CD4-positive, alpha-beta T cell (primary cell): ENCODE measurements around the gene CACNA2D2. TPM values are rescaled to one million over a fixed set of nuclear protein-coding genes. Genes with fewer than 3 reads are reported as not detected.

Experiments
- ATAC-seq: fragments of 200-7000 bp; cut with Tn5 transposase; one replicate; pipeline ENCODE4 v1.10.0; 2022; ENCODE audit warnings: mild to moderate bottlenecking; ENCODE audit not compliant: poor library complexity
- CTCF ChIA-PET: fragments of 350-600 bp; sonication (Branson Sonifier 250); formaldehyde crosslinking; loops from one replicate; lab custom pipeline; 2021; ENCODE audit warnings: antibody characterized with exemption, inconsistent platforms; lab: Charles Lee
- POLR2A ChIA-PET: fragments of 350-600 bp; sonication (Branson Sonifier 250); formaldehyde crosslinking; loops from one replicate; lab custom pipeline; 2021; ENCODE audit warnings: antibody characterized with exemption, inconsistent platforms; lab: Charles Lee
- DNase-seq, 14 experiments: peaks; one replicate each; pipeline ENCODE4 v3.0.0-alpha.2; 2013 to 2020; ENCODE audit warnings: mixed read lengths in 2 of 14
- H3K27ac ChIP-seq, 2 donors: one replicate each; pipeline versions ENCODE4 v1.5.1 to v1.7.0; 2013; ENCODE audit warnings: low read length in 2 of 2, low read depth in 1 of 2, mild to moderate bottlenecking in 1 of 2
- H3K27me3 ChIP-seq, 2 experiments: 1 replicate in 1 of 2; 2 replicates in 1 of 2; pipeline versions ENCODE4 v1.6.1 to v1.7.0; 2013; ENCODE audit warnings: low read length in 2 of 2, control low read depth in 1 of 2, mild to moderate bottlenecking in 1 of 2, moderate library complexity in 1 of 2; ENCODE audit not compliant: insufficient read depth in 2 of 2, control insufficient read depth in 1 of 2
- H3K36me3 ChIP-seq: one replicate; pipeline ENCODE4 v1.6.1; 2013; ENCODE audit warnings: low read length, control low read depth; ENCODE audit not compliant: insufficient read depth
- H3K4me1 ChIP-seq: one replicate; pipeline ENCODE4 v1.6.1; 2013; ENCODE audit warnings: low read length, control low read depth; ENCODE audit not compliant: insufficient read depth
- H3K4me3 ChIP-seq: one replicate; pipeline ENCODE4 v1.5.1; 2013; ENCODE audit warnings: mild to moderate bottlenecking, low read length, moderate library complexity
- H3K9me3 ChIP-seq, 2 experiments: 1 replicate in 1 of 2; 2 replicates in 1 of 2; pipeline versions ENCODE4 v1.6.1 to v1.7.0; 2013; ENCODE audit warnings: low read length in 2 of 2, mild to moderate bottlenecking in 2 of 2, control low read depth in 1 of 2, moderate library complexity in 1 of 2; ENCODE audit not compliant: control insufficient read depth in 1 of 2, insufficient read depth in 1 of 2
- H3K27ac Mint-ChIP-seq: one replicate; pipeline ENCODE4 v1.8.0; 2020; ENCODE audit warnings: mixed read lengths
- H3K27me3 Mint-ChIP-seq: one replicate; pipeline ENCODE4 v1.8.0; 2021; ENCODE audit warnings: mixed read lengths
- H3K36me3 Mint-ChIP-seq: one replicate; pipeline ENCODE4 v1.8.0; 2021; ENCODE audit warnings: low read depth, mixed read lengths
- H3K4me1 Mint-ChIP-seq: one replicate; pipeline ENCODE4 v1.8.0; 2021; ENCODE audit warnings: low read depth, mixed read lengths
- H3K4me3 Mint-ChIP-seq: one replicate; pipeline ENCODE4 v1.8.0; 2020; ENCODE audit warnings: mild to moderate bottlenecking, mixed read lengths
- H3K9me3 Mint-ChIP-seq: one replicate; pipeline ENCODE4 v1.8.0; 2020; ENCODE audit warnings: mixed read lengths
- CTCF ChIP-seq: fragments of 200-600 bp; IDR thresholded peaks from one replicate; pipeline ENCODE4 v1.8.0; 2022; ENCODE audit warnings: antibody characterized with exemption, mild to moderate bottlenecking
- intact Hi-C, 2 experiments: fragments of 100-400 bp; cut with DNase I in 1 of 2; cut with micrococcal nuclease in 1 of 2; formaldehyde crosslinking; loops; one replicate each; pipeline versions ENCODE4 v1.15.1 to v1.9.0; 2023 to 2025; cut with DNase I, micrococcal nuclease
- total RNA-seq, 174 experiments: library from RNA in 2 of 174; stranded (reverse) in 2 of 174; gene quantifications; one replicate each; pipeline ENCODE4 v1.2.3 and lab custom pipeline; 2021 to 2026

Gene CACNA2D2
- total RNA-seq, 2 experiments from 2014 or later: 2.5 to 3.8 TPM

DNA sequence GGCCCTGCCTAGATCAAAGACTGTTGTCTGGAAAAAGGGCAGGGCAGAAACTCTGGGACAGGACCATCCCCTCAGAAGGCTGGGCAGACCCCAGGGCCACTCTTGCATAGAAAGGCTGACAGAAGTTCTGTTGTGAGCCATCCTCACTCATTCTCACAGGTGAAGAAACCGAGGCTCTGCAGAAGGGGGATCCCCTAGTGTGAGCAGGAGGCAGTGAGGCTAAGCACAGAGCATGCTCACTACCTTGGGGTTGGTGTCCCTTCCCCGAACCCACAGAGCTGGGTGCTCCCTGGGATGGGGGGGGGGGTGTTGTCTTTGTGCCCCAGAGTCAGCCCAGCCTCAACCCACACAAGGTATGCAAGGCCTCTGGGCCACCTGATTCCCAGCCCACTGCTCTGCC, 93.2 kb downstream of the CACNA2D2 start:
- H3K4me3 ChIP-seq: no peak overlapping the region
- H3K27ac Mint-ChIP-seq: no peak overlapping the region
- no peak overlapping the region for H3K27ac ChIP-seq
- no peaks in the 10 kb centered on the region for H3K9me3 Mint-ChIP-seq
- ChIA-PET POLR2A (no interaction called here), CTCF (no interaction called here)
- H3K36me3 Mint-ChIP-seq: no peaks in the 10 kb centered on the region
- no peak for TF ChIP-seq CTCF
- H3K4me1 Mint-ChIP-seq: no peaks in the 10 kb centered on the region
- H3K27me3 ChIP-seq: no peaks in the 10 kb centered on the region
- H3K4me1 ChIP-seq: no peaks in the 10 kb centered on the region
- intact Hi-C loops: no loop called here
- H3K27me3 Mint-ChIP-seq: no peaks in the 10 kb centered on the region
- no peaks in the 10 kb centered on the region for H3K36me3 ChIP-seq
- peaks cover 0 to 4% of the 10 kb centered on the region in 2 experiments for H3K9me3 ChIP-seq
- DNase-seq (no peak), ATAC-seq (no peak)
- no peak overlapping the region for H3K4me3 Mint-ChIP-seq

GRCh38 chr3:50408443-50408944, 94.9 kb downstream of the CACNA2D2 start:
- H3K27me3 ChIP-seq: no peaks in the 10 kb centered on the region
- Mint-ChIP-seq H3K27ac (no peak overlapping the region), H3K4me3 (no peak overlapping the region), H3K36me3 (no peaks in the 10 kb centered on the region), H3K9me3 (no peaks in the 10 kb centered on the region), H3K4me1 (no peaks in the 10 kb centered on the region), H3K27me3 (no peaks in the 10 kb centered on the region)
- no peaks in the 10 kb centered on the region for H3K4me1 ChIP-seq
- no peak for ATAC-seq
- no peak overlapping the region for H3K27ac ChIP-seq
- no peaks in the 10 kb centered on the region for H3K9me3 ChIP-seq
- no peak for TF ChIP-seq CTCF
- H3K36me3 ChIP-seq: no peaks in the 10 kb centered on the region
- H3K4me3 ChIP-seq: no peak overlapping the region
- ChIA-PET POLR2A (no interaction called here), CTCF (no interaction called here)
- intact Hi-C loops: no loop called here
- no peak for DNase-seq

DNA sequence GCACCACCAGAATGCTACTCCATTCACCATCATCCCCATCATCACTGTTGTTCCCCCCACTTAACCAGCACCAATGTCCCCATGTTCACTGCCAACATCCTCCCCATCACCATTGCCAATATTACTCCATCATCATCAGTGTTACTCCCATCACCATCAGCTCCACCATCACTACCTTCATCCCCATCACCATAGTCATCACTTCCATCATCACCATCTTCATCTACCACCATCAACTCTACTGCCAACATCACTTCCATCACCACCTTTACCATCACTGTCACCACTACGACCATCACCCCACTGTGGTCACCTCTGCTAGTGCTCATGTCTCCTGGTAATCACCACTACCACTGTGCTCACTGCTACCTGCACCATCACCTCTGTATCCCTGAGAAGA, 96.9 kb downstream of the CACNA2D2 start:
- no peaks in the 10 kb centered on the region for H3K4me1 ChIP-seq
- TF ChIP-seq CTCF: no peak
- Mint-ChIP-seq H3K4me3 (no peak overlapping the region), H3K9me3 (no peaks in the 10 kb centered on the region), H3K27me3 (no peaks in the 10 kb centered on the region), H3K36me3 (no peaks in the 10 kb centered on the region), H3K4me1 (no peaks in the 10 kb centered on the region), H3K27ac (no peak overlapping the region)
- intact Hi-C loops: no loop called here
- ATAC-seq (no peak), DNase-seq (no peak)
- H3K9me3 ChIP-seq: no peaks in the 10 kb centered on the region
- H3K4me3 ChIP-seq: no peak overlapping the region
- H3K36me3 ChIP-seq: no peaks in the 10 kb centered on the region
- H3K27ac ChIP-seq: no peak overlapping the region
- CTCF ChIA-PET: no interaction called here
- no peaks in the 10 kb centered on the region for H3K27me3 ChIP-seq
- POLR2A ChIA-PET: no interaction called here
